ENCODE data around the gene HEATR5A. TPM values are rescaled to one million over a fixed set of nuclear protein-coding genes. Genes with fewer than 3 reads are reported as not detected.
A peak's percentile ranks its signal among the peaks of the same experiment; 100 is the strongest.

The HEATR5A gene
- total and polyA plus RNA-seq, 2 of the 13 experiments (the other 11 are each of a cell fraction or from before 2014, with no cell fraction given): 36.4 to 105 TPM

DNA sequence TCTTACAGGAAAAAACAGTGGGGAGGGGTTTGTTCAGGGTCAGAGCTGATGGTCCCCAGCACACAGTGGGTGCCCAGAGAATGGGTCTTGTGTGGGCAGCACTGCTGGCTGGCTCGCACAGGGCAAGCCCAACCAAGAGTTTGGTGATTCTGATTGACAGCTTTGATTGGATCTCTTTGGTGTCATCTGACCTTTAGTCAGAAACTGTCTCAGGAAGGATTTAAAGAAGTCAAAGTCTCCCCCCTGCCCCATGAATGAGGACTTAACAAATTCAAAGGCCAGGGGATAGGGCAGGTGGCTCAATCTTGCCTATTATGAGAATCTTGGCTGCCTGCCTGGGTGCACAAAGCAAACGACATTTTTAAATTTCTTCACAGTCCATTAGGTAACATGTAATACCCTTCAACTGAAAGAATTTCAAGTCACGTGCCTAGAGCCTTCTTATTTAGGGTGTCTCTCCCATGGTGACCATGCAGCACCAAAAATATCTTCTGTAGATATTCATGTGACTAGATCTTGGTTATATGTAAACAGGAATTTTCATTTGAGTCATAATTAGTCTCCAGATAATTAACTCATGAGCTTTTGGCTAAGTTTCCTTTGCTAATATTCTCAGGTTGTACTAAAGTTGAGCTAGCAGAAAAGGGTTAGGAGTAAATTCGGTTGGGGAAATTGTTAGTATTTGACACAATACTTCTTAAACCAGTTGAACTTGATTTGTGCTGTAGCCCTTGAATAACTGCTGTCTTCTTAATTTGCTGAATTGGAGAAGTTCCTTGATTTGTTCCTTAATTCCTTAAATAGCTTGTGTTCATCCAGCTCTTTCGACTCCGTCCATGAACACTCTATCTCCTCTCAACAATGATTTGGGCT is 158.3 kb downstream of the HEATR5A start (continued):
- TF ChIP-seq ZNF761 (CRISPR knock-in tag; conservative IDR thresholded peaks at IDR 0.05) (no peak; the same call in 1 of the 2 replicates), PAX8 (CRISPR knock-in tag; IDR thresholded peaks at IDR 0.05; ENCODE audit: borderline replicate concordance) (no peak), ZNF431 (CRISPR knock-in tag; IDR thresholded peaks at IDR 0.05; ENCODE audit: borderline replicate concordance, low read depth) (no peak), MAZ (IDR thresholded peaks at IDR 0.05; ENCODE audit: borderline replicate concordance, low read depth, low read length) (0 out of 2 replicates have a peak, but pooled peaks have one; percentile 31), MAZ (CRISPR knock-in tag; IDR thresholded peaks at IDR 0.05; ENCODE audit: low read depth) (0 out of 2 replicates have a peak, but pooled peaks have one; percentile 21), TOE1 (CRISPR knock-in tag; IDR thresholded peaks at IDR 0.05) (peak; percentile 62), TARDBP (CRISPR knock-in tag; IDR thresholded peaks at IDR 0.05) (peak; percentile 97), GZF1 (CRISPR knock-in tag; IDR thresholded peaks at IDR 0.05) (peak; percentile 72; the same call in 1 of the 2 replicates), DMAP1 (CRISPR knock-in tag; IDR thresholded peaks at IDR 0.05) (peak; percentile 69; the same call in 1 of the 2 replicates), ZMAT3 (CRISPR knock-in tag; conservative IDR thresholded peaks at IDR 0.05) (no peak), TGIF2 (CRISPR knock-in tag; IDR thresholded peaks at IDR 0.05) (no peak)
- TF ChIP-seq, protein P1, sequence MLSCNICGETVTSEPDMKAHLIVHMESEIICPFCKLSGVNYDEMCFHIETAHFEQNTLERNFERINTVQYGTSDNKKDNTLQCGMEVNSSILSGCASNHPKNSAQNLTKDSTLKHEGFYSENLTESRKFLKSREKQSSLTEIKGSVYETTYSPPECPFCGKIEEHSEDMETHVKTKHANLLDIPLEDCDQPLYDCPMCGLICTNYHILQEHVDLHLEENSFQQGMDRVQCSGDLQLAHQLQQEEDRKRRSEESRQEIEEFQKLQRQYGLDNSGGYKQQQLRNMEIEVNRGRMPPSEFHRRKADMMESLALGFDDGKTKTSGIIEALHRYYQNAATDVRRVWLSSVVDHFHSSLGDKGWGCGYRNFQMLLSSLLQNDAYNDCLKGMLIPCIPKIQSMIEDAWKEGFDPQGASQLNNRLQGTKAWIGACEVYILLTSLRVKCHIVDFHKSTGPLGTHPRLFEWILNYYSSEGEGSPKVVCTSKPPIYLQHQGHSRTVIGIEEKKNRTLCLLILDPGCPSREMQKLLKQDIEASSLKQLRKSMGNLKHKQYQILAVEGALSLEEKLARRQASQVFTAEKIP (CRISPR knock-in tag; IDR thresholded peaks at IDR 0.05; ENCODE audit: borderline replicate concordance): no peak
- TF ChIP-seq, protein P2, sequence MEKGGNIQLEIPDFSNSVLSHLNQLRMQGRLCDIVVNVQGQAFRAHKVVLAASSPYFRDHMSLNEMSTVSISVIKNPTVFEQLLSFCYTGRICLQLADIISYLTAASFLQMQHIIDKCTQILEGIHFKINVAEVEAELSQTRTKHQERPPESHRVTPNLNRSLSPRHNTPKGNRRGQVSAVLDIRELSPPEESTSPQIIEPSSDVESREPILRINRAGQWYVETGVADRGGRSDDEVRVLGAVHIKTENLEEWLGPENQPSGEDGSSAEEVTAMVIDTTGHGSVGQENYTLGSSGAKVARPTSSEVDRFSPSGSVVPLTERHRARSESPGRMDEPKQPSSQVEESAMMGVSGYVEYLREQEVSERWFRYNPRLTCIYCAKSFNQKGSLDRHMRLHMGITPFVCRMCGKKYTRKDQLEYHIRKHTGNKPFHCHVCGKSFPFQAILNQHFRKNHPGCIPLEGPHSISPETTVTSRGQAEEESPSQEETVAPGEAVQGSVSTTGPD (CRISPR knock-in tag; IDR thresholded peaks at IDR 0.05): no peak
- TF ChIP-seq, protein P3, sequence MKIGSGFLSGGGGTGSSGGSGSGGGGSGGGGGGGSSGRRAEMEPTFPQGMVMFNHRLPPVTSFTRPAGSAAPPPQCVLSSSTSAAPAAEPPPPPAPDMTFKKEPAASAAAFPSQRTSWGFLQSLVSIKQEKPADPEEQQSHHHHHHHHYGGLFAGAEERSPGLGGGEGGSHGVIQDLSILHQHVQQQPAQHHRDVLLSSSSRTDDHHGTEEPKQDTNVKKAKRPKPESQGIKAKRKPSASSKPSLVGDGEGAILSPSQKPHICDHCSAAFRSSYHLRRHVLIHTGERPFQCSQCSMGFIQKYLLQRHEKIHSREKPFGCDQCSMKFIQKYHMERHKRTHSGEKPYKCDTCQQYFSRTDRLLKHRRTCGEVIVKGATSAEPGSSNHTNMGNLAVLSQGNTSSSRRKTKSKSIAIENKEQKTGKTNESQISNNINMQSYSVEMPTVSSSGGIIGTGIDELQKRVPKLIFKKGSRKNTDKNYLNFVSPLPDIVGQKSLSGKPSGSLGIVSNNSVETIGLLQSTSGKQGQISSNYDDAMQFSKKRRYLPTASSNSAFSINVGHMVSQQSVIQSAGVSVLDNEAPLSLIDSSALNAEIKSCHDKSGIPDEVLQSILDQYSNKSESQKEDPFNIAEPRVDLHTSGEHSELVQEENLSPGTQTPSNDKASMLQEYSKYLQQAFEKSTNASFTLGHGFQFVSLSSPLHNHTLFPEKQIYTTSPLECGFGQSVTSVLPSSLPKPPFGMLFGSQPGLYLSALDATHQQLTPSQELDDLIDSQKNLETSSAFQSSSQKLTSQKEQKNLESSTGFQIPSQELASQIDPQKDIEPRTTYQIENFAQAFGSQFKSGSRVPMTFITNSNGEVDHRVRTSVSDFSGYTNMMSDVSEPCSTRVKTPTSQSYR (CRISPR knock-in tag; IDR thresholded peaks at IDR 0.05; ENCODE audit: borderline replicate concordance): peak; percentile 67; the same call in 1 of the 2 replicates
- TF ChIP-seq, protein P4, sequence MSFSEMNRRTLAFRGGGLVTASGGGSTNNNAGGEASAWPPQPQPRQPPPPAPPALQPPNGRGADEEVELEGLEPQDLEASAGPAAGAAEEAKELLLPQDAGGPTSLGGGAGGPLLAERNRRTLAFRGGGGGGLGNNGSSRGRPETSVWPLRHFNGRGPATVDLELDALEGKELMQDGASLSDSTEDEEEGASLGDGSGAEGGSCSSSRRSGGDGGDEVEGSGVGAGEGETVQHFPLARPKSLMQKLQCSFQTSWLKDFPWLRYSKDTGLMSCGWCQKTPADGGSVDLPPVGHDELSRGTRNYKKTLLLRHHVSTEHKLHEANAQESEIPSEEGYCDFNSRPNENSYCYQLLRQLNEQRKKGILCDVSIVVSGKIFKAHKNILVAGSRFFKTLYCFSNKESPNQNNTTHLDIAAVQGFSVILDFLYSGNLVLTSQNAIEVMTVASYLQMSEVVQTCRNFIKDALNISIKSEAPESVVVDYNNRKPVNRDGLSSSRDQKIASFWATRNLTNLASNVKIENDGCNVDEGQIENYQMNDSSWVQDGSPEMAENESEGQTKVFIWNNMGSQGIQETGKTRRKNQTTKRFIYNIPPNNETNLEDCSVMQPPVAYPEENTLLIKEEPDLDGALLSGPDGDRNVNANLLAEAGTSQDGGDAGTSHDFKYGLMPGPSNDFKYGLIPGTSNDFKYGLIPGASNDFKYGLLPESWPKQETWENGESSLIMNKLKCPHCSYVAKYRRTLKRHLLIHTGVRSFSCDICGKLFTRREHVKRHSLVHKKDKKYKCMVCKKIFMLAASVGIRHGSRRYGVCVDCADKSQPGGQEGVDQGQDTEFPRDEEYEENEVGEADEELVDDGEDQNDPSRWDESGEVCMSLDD (CRISPR knock-in tag; IDR thresholded peaks at IDR 0.05; ENCODE audit: borderline replicate concordance): peak; percentile 80; the same call in 1 of the 2 replicates
- TF ChIP-seq, protein P5, sequence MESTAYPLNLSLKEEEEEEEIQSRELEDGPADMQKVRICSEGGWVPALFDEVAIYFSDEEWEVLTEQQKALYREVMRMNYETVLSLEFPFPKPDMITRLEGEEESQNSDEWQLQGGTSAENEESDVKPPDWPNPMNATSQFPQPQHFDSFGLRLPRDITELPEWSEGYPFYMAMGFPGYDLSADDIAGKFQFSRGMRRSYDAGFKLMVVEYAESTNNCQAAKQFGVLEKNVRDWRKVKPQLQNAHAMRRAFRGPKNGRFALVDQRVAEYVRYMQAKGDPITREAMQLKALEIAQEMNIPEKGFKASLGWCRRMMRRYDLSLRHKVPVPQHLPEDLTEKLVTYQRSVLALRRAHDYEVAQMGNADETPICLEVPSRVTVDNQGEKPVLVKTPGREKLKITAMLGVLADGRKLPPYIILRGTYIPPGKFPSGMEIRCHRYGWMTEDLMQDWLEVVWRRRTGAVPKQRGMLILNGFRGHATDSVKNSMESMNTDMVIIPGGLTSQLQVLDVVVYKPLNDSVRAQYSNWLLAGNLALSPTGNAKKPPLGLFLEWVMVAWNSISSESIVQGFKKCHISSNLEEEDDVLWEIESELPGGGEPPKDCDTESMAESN (CRISPR knock-in tag; conservative IDR thresholded peaks at IDR 0.05): peak; percentile 78
